ENCODE measurements around the gene EAF1. TPM values are rescaled to one million over a fixed set of nuclear protein-coding genes. Genes with fewer than 3 reads are reported as not detected.
A peak's percentile ranks its signal among the peaks of the same experiment; 100 is the strongest.
"Not testable (repeated sequence)": the region's sequence is repeated elsewhere in the genome, so short reads cannot be mapped to it uniquely, and the experiment has no call there.

The EAF1 gene
- polyA plus RNA-seq, 1 donor, result 19.7 TPM

- no peak for DNase-seq
Measured at GRCh38 chr3:15403965-15404364, 23.4 kb upstream of the EAF1 start.

DNA sequence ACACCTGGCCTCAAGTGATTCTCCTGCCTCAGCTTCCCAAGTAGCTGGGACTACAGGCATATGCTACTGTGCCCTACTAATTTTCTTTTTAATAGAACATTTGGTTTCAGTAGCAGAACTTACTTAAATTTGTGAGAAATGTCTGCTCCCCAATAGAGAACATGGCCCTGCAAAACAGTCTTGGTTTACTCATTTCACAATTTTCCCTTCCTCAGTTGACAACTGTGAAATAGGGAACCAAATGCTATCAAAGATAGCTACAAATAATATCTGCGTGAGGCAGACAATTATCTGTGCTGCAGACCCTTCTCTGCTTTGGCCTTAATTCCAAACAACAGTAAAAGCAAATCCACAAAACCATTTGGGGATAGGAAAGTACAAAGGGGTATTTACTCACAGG lies 22.6 kb upstream of the EAF1 start:
- DNase-seq, result no peak

GRCh38 chr3:15405448-15406050 lies 21.8 kb upstream of the EAF1 start:
- DNase-seq, result peak; percentile 50

DNA sequence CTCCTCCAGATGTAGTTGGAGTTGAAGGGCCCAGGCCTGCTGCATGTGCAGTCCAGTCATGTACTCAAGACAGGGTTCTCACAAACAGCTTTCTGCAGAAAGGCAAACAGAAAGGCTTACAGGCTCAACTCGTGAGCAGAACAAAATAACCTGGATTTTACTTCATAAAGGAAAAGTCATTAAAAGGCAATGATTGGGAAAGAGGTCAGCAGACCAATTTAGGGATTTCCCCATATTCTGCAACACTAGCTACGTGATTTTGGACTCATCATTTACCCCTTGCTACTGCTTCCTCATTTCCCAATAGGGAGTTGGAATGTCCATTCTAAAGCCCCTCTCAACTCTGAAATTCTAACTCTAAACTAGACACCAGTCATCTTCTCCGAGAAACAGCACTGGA lies 18.2 kb upstream of the EAF1 start:
- DNase-seq, result no peak

DNA sequence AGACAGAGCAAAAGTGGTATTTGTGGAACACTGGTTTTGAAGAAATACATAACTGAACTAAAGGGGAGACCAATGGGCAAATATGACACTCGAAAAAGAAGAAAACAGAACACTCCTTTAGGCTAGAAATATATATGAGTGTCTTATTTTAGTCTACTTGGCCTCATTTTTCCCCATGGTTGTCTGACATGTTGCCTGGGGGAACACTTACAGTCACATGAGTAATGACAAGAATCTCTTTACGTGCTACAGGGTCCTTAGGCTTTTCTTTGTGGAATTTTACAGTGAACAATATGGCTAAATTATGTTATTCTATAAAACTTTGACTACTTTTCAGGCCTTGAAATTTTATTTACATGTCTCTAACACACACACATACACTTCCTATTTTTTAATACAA lies 17.6 kb upstream of the EAF1 start:
- DNase-seq, result no peak

GRCh38 chr3:15410966-15411365 lies 16.4 kb upstream of the EAF1 start:
- not testable (repeated sequence) for DNase-seq

DNA sequence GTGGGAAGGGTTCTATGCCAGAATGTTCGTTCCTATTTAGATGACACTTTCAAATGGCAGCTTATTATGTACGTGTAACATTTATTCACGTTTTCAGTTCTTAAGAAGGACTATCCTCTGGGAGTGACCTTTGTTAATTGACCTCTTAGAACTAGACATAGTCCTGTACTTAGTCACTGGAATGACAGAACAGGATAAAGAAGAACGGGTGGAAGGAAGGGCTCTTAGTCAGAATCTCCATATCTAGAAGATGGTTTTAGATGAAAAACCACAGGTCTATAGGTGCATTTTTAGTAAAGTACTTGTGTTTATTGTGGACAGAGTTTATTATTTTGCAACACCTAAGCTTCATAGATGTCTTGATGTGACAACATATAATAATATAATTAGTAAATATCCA lies 6.5 kb upstream of the EAF1 start:
- no peak for DNase-seq

DNA sequence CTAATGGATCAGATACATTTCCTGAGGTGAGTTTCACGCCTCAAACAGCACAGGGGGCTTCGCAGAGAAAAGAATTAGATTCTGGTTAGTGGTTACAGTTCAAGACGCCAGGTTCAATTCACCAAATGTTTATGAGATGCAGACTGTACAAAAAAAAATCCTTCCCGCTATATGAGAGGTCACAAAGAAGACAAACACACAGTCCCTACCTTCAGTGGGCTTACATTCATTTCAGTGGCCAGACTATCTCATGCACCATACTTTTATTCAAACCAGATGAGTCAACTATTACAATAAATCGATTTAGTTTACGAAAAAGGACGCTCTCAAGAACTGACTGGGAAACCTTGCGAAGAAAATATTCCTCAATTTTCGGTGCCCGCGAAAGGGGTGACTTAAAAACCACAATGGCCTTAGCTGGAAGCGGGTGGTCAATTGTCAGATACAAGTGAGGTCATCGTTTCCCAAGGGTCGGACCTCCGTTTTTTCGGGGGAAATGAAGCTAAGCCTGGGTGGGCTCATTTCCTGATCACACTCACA lies 749 bp upstream of the EAF1 start:
- DNase-seq, result no peak

GRCh38 chr3:15427981-15428380 lies 583 bp downstream of the EAF1 start:
- DNase-seq, result no peak

DNA sequence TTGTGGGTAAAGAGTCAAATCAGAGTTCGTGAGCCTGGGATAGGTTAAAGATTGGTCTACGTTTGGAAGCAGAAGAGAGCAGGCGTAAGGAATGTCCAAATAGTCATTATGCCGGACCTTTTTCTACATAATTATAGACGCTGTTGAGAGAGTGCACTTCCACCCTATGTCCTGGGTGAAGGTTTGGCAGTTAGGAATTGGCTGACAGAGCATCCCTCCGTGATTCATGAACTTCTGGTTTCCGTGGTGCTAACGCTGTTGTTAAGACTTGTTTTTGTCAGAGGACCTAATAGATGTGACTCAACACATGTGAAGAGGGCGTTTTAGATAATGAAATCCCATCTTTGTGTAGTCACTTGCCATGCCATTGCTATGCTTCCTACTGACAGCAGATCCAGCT lies 1.1 kb downstream of the EAF1 start:
- DNase-seq, result no peak

GRCh38 chr3:15429080-15429479 lies 1.7 kb downstream of the EAF1 start:
- no peak for DNase-seq

- no peak for DNase-seq
Measured at GRCh38 chr3:15430624-15431023, 3.2 kb downstream of the EAF1 start.

DNA sequence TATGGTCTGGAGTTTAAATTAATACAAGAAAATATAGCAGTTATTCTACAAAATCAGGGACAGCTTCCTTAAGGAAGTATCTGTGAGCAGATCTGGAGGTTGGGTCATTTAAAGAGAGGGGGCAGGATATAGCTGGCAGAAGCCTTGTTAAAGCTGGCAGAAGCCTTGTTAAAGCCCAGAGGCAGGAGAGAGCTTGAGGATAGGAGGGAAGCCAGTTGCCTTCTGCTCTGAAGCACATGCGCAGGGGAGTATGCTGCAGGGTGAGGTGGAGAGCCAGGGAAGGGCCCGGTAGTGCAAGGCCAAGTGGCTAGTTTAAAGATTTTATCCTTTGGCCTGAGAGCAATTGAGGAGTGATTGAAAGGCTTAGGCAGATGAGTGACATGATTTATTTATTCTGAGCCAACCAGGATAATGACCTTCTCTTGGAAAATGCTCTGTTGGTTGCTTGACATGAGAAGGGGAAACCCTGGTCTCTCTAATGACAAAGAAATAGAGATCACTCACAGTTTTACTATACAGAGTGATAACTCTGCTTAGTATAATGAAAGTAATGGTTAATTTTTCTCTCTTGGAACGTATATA lies 3.9 kb downstream of the EAF1 start:
- no peak for DNase-seq

- DNase-seq, result no peak
Measured at GRCh38 chr3:15433531-15433930, 6.1 kb downstream of the EAF1 start.

- DNase-seq, result no peak
Measured at GRCh38 chr3:15434756-15435155, 7.4 kb downstream of the EAF1 start.

DNA sequence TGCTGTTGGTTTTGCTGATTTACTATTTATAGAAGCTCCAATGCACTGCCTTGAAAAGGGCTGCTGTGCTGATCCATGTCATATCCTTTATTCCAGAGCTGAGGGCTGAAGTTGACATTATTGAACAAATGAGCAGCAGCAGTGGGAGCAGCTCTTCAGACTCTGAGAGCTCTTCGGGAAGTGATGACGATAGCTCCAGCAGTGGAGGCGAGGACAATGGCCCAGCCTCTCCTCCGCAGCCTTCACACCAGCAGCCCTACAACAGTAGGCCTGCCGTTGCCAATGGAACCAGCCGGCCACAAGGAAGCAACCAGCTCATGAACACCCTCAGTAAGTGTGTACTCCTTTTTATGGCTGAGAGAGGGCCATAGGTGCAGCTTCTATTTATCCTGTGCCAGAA lies 8.8 kb downstream of the EAF1 start:
- DNase-seq, result no peak

DNA sequence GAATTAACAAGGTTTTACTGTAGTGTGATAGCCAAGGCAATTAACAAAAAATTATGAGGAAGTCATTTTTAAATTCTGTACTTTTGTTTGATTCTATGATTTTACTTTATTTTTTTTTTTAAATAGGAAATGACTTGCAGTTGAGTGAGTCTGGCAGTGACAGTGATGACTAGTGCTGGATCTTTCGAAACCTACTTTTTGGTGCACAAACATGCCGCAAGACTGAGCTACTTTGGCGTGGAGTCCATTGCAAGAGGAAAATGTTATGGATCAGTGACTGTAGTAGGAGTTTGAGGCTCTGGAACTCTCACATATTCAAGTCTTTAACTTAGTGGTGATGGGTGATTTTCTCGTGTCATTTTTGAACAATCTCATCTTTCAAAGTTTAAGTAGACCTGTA lies 11.6 kb downstream of the EAF1 start:
- no peak for DNase-seq

DNA sequence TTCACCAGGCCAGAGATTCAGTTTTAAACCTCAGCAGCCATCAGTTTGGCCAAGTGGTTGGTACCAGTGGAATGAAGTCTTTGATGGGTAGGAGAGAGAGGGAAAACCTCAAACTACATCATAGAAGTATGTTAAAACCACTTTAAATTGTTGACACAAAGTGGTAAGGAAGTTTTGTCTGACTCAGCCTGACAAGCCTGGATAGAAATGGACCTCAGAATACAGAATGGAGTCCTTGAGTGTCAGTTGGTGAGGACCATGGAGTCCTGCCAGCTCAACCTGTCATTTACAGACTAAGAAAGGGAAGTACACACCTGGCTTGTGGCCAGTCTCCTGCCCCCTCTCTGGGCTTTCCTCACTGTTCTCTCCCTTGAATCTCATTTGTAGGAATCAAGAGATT lies 12.1 kb downstream of the EAF1 start:
- DNase-seq, result no peak

GRCh38 chr3:15440891-15441290 lies 13.5 kb downstream of the EAF1 start:
- DNase-seq, result no peak

DNA sequence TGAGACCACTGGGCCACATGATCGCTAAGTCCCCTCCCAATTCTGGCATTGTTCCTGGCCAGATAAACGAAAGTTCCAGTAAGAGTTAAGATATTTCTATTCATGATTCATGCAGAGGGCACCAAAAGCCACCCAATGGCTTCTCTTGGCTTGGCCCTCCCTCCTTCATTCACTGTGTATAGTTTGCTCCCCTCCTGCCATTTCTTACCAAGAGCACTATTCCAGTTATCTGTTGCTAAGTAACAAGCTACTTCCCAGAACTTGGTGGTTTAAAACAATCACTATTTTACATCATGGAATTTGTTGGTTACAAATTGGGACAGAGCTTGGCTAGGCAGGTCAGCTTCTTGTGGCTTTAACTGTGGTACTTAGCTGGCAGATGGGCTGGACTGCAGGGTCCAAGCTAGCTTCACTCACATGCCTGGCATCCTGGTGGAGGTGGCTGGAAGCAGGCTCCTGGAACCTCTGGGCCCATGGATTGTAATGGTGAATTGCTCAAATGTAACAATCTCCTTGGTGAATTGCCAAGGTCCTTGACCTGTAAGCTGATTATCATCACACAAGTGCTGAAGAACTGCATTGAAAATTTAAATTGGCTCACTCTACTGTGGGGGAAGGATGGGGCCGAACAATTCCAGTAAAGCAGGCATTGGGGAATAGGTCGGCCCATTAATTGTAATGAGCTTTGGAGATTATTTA lies 16.6 kb downstream of the EAF1 start:
- no peak for DNase-seq

DNA sequence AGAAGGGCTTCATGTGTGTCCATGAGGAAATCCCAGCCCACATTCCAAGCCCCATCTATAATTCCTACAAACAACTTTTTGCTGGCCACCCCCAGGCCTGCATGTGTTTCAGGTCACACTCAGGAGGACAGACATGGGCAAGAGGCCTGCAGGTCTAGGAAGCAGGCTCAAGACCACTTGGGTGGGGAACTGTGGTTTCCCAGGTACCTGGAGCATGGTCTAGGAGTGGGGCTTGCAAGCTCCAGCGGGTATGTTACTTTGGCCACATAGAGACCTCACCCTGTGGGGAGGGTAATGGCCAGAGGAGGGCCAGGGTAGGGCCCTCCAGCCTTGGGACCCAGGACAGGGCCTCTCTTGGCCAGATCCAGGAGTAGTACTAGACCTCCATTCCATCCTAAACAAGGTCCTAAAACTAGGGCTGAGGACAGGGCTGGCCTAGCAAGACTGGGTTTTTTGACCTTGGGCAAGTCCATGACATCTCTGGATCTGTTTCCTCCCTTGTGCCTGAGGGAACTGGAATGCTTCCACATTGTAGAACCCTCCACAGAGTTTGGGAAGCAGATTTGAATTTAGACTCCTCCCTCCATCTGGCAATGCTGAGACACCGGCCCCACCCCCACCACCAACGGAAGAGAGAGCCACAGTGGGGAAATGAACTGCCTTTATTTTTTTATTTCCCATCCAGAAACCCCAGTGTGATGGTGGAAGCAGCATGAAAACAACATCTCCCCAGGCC lies 22.3 kb downstream of the EAF1 start:
- DNase-seq, result no peak

- DNase-seq, result no peak
Measured at GRCh38 chr3:15450438-15451215, 23.2 kb downstream of the EAF1 start.
